Upper lobe of right lung (tissue), 1 donor: ENCODE results near the gene CCDC102B. TPM values are rescaled to one million over a fixed set of nuclear protein-coding genes. Genes with fewer than 3 reads are reported as not detected.

Experiments used
- ATAC-seq: fragments of 200-7000 bp; cut with Tn5 transposase; one replicate; pipeline ENCODE4 v1.9.1; 2020; ENCODE audit warnings: mild to moderate bottlenecking, moderate library complexity
- DNase-seq: peaks from one replicate; pipeline ENCODE4 v3.0.0-alpha.2; 2020
- H3K27ac ChIP-seq: fragments of 200-600 bp; one replicate; pipeline ENCODE4 v1.8.0; 2022
- H3K27me3 ChIP-seq: fragments of 200-600 bp; one replicate; pipeline ENCODE4 v1.8.0; 2022; ENCODE audit warnings: mild to moderate bottlenecking
- H3K36me3 ChIP-seq: fragments of 200-600 bp; one replicate; pipeline ENCODE4 v1.8.0; 2022
- H3K4me1 ChIP-seq: fragments of 200-600 bp; one replicate; pipeline ENCODE4 v1.8.0; 2022
- H3K4me3 ChIP-seq: fragments of 200-600 bp; one replicate; pipeline ENCODE4 v1.8.0; 2022; ENCODE audit warnings: mild to moderate bottlenecking
- H3K9me3 ChIP-seq: fragments of 200-600 bp; one replicate; pipeline ENCODE4 v1.8.0; 2022
- intact Hi-C: fragments of 100-400 bp; cut with DNase I; formaldehyde crosslinking; loops from one replicate; pipeline ENCODE4 v1.11.0; 2022
- total RNA-seq: library from RNA; stranded (reverse); fragmentation: NEBNext Ultra II Directional; extraction: Animal tissue kit (Norgen Biotek cat#: 25700); gene quantifications from one replicate; pipeline ENCODE4 v1.2.1, GENCODE V29; 2021
- TF ChIP-seq, protein P1 (sequence below): fragments of 200-600 bp; IDR thresholded peaks from one replicate; pipeline ENCODE4 v1.8.0; 2022; ENCODE audit warnings: antibody characterized with exemption
- donor health status: DM: no; HTN: yes; CAD: no; lungs with severe emphysema.

Gene CCDC102B
- total RNA-seq, 1 donor from 2014 or later, result 43.7 TPM

DNA sequence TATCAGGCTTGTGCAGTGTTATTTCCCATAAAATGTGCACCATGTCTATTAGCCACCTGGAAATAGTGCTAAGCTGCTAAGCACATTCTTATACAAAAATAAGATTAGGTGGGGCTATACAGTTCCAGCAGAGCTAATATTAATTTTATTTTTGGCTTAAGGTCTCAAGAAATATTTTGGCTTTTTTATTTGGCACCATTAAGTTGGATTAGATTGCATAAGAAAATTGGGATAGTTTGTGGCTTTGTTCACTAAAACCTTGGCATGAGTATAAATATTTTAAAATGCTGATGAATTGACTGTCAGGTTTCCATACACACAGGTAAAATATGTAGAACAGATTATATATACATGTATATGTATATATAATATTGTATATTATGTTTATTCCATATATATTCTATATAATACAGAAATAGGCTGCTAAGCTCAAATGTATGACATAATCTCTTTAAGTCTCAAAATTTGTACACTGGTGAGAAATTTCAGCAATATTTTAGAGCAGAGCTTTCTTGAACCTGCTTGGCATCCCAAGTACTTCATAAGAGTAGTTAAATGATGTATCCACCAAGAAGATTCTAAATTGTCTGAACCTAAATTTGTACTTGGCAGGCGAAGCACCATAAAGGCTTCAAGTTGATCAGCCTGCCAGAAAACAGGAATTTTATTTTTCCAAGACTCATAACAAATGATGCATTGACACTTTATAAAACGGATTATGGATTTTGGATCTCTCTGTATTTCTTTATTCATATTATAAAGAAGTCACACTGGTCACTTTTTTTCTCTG is 32.6 kb downstream of the CCDC102B start:
- intact Hi-C loops, result no loop called here
- H3K36me3 ChIP-seq, result no peaks in the 10 kb centered on the region
- H3K27me3 ChIP-seq, result no peaks in the 10 kb centered on the region
- no peaks in the 10 kb centered on the region for H3K9me3 ChIP-seq
- DNase-seq (no peak), ATAC-seq (no peak)
- H3K27ac ChIP-seq, result no peak overlapping the region
- TF ChIP-seq, protein P1, sequence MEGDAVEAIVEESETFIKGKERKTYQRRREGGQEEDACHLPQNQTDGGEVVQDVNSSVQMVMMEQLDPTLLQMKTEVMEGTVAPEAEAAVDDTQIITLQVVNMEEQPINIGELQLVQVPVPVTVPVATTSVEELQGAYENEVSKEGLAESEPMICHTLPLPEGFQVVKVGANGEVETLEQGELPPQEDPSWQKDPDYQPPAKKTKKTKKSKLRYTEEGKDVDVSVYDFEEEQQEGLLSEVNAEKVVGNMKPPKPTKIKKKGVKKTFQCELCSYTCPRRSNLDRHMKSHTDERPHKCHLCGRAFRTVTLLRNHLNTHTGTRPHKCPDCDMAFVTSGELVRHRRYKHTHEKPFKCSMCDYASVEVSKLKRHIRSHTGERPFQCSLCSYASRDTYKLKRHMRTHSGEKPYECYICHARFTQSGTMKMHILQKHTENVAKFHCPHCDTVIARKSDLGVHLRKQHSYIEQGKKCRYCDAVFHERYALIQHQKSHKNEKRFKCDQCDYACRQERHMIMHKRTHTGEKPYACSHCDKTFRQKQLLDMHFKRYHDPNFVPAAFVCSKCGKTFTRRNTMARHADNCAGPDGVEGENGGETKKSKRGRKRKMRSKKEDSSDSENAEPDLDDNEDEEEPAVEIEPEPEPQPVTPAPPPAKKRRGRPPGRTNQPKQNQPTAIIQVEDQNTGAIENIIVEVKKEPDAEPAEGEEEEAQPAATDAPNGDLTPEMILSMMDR, result no peak
- no peak overlapping the region for H3K4me3 ChIP-seq
- no peaks in the 10 kb centered on the region for H3K4me1 ChIP-seq

DNA sequence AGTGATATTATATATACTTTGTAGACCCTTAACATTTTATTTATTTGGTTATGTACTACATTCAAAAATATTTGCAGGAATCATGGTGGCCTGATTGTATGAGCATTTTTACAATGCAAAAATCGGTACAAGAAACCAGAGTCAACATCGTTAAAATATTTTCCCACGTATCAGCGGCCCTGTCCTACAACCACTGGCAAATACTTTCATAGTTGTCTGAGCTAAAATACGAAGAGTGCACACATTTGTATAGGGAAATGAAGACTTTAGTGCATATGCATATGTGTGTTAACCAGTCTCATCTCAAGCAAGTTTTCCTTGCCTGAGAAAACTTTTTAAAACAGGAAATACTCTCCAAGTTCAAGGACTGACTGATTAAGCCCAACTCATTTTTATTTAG is 35.9 kb downstream of the CCDC102B start:
- H3K27ac ChIP-seq, result no peak overlapping the region
- H3K4me1 ChIP-seq, result peaks cover 4% of the 10 kb centered on the region
- no peak for ATAC-seq
- intact Hi-C loops, result no loop called here
- H3K4me3 ChIP-seq, result no peak overlapping the region
- no peak for DNase-seq
- no peaks in the 10 kb centered on the region for H3K27me3 ChIP-seq
- no peaks in the 10 kb centered on the region for H3K9me3 ChIP-seq
- no peaks in the 10 kb centered on the region for H3K36me3 ChIP-seq
- TF ChIP-seq, protein P1, result no peak

DNA sequence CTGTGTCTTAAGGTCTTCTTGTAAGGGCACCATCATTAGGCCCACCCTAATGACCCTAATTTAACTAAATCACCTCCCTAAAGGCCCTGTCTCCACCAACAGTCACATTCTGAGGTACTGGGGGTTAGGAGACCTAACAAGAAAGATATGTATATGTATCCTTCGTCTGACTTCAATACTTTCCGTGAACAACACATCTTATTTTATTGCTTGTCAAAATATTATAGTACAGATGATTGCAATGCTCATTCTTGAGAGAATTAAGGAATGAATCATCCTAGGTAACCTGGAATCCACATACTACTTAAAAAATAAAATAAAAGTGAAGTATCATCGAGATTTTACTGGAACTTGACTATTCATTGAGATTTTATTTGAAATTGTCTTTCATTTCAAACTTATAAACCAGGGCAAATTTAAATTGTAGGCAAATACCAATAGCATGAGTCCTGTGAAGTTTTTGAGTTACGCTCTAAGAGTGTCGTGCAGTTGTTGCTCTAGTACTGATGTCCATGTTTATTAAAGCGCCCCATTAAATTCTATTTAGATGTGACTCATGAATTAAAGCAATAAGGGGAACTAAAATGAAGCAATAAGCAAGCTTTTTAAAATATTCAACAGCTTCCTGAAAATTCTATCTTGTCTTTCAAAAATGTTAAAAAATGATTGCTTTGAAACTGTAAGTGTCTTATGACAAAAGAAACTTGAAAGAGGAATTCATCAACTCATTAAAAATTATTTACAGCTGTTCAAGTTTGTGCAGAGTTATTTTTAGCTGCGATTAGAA is 40.0 kb downstream of the CCDC102B start:
- Histone ChIP-seq H3K9me3 (no peaks in the 10 kb centered on the region), H3K27ac (peak overlapping the region; percentile 58), H3K4me1 (peaks cover 13% of the 10 kb centered on the region), H3K4me3 (no peak overlapping the region), H3K36me3 (no peaks in the 10 kb centered on the region), H3K27me3 (no peaks in the 10 kb centered on the region)
- ATAC-seq, result no peak
- intact Hi-C loops, result no loop called here
- TF ChIP-seq, protein P1, result no peak
- no peak for DNase-seq

DNA sequence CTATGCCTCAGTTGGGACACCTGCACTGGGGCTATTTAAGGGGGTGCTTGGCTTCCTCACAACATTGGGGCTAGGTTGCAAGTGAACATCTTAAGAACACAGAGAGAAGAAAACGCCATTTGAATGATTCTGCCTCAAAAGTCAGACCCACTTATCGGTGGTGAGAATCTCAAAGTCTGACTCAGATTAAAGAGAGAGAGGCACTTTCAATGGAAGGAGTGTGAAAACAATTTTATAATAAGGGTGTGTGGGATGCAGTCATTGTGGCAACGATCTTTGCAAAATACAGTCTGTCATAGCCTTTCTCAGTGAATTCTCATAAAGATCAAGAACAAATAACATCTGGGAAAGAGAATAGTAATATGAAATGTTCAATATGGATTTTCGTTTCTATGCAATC is 41.8 kb downstream of the CCDC102B start:
- H3K4me3 ChIP-seq, result no peak overlapping the region
- ATAC-seq (no peak), DNase-seq (no peak)
- H3K4me1 ChIP-seq, result peaks cover 13% of the 10 kb centered on the region
- no peak overlapping the region for H3K27ac ChIP-seq
- intact Hi-C loops, result no loop called here
- no peaks in the 10 kb centered on the region for H3K36me3 ChIP-seq
- no peaks in the 10 kb centered on the region for H3K27me3 ChIP-seq
- TF ChIP-seq, protein P1, result no peak
- H3K9me3 ChIP-seq, result no peaks in the 10 kb centered on the region

DNA sequence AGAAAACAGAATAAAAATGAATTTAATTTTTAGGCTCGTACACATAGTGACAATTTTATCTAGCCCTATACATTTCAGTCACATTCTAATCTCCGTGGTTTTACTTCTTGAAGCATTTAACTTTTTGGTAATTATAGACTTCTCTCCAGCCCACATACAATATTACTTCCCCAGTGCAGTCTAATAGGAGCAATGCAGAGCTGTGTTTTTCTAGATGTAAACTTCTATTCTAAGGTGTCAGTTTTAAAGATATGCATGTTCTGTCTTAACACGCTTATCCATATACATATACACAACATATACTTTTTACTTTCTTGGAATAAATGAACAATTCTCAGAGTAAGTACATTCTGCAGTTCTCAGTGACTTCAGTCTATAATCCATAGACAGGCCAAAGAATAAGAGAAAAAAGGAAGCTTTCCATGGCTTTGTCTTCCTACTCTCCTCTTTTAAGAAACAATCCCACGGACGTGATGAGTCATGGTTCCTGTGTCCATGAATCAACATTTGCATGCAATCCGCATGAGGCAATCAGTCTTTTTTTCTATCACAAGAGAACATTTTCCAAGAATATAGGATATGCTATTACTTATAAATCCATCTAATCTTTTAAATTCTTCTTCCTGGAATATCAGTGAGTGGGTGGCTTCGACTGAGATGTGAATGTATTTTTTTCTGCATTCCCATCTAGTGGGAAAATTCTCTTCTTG is 42.8 kb downstream of the CCDC102B start:
- Histone ChIP-seq H3K27me3 (no peaks in the 10 kb centered on the region), H3K36me3 (no peaks in the 10 kb centered on the region), H3K4me3 (no peak overlapping the region), H3K9me3 (no peaks in the 10 kb centered on the region), H3K4me1 (peaks cover 13% of the 10 kb centered on the region), H3K27ac (peak overlapping the region; percentile 40)
- no peak for DNase-seq
- TF ChIP-seq, protein P1, result no peak
- intact Hi-C loops, result no loop called here
- ATAC-seq, result peak; percentile 53
